ENCODE data around the gene TTLL9.

GRCh38 chr20:31969991-31970390 is 99.6 kb downstream of the TTLL9 start:
- TF ChIP-seq CTCF (IDR thresholded peaks at IDR 0.05): no peak
- TF ChIP-seq POLR2A (IDR thresholded peaks at IDR 0.05): no peak
- no peak for TF ChIP-seq POLR2AphosphoS5 (IDR thresholded peaks at IDR 0.05)

All from upper lobe of left lung (tissue), 4 donors.